Eye (tissue), 1 donor: ENCODE data around the gene PLAGL2.

ENCODE experiments used
- DNase-seq: peaks from one replicate; pipeline ENCODE4 v3.0.0-alpha.2; 2015

PLAGL2 gene

DNA sequence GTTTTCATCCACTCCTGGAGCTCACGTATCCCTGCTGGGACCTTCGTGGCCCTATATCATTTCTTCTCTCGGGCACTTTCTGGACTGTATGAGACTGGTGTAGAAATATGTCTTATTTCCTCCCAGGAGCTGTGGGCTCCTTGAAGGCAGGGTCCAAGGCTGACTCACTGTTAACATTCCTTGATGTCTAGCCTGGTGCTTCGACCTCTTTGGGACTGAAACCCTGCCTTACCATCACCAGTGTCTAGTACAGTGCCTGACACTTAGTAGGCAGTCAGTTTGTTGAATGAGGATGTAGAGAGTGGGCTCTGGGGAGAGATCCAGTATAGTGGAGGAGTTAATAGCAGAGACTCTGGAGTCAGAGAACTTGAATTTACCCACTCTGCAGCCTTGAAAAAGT is 23.7 kb upstream of the PLAGL2 start:
- no peak for DNase-seq

DNA sequence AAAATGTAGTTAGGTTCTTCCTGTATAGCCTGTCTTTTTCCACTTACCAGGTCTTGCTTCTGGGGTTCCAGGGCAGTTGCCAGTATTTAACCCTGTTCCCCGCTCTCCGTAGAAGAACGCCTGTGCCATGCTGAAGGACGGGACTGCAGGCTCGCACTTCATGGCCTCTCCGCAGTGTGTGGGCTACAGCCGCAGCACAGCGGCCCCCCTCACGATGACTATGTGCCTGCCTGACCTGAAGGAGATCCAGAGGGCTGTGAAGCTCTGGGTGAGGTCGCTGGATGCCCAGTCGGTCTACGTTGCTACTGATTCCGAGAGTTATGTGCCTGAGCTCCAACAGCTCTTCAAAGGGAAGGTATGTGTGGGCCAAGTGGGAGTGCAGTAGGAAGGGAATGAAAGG is 23.2 kb upstream of the PLAGL2 start:
- DNase-seq = no peak

DNA sequence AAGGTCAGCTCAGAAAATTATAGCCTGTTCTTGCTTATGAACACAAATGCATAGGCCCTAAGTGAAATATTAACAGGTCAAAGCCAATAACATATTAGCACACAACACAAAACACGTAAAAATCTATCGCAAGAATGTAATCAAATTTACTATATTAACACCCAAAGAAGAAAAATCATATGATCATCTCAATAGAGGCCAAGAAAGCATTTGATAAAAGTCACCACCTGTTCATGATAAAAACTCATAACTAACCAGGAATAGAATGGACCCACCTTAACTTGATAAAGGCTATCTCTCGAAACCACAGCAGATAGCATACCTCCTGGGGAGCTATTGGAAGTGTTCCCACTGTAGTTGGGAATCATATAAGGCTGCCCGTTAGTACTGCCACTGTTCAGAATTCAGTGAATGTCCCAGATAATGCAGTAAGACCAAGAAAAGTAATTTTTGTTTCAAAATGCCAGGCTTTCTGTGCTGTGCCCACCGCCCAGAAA is 21.8 kb upstream of the PLAGL2 start:
- no peak for DNase-seq

DNA sequence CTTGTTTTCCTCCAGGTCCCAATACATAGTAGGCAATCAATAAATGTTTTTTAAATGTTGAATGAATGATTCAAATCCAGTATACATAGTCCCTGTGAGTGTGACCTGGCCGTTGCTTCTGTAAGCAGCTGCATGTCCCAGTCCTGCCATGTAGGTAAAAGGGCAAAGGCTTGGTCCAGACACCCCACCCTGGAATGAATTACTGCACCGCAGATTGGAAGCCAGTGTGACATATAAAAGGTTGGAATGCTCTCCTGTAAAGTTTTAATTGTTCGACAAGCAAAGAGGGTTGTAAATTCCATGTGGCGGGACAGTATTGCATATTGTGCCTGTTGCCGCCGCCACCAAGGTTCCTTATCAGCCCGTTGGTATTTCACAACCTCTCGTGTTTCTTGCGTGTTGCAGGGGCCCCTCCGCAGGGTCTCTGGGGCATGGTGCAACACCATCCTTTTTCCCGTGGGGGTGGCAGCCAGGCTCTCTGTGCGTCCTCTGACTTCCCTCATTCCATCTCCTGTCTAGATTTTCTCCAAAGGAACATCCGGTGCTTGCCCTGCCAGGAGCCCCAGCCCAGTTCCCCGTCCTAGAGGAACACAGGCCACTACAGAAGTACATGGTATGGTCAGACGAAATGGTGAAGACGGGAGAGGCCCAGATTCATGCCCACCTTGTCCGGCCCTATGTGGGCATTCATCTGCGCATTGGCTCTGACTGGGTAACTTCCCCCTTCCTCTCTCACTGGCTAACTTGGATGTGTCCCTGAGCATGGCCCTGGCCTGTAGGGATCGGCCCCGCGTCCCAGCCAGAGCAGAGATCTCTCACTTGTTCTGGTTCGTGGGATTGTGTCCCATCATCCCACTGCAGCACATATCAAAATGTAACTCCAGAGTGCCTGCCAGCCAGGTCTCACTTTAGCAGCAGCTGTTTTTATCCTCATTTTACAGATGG is 20.5 kb upstream of the PLAGL2 start:
- no peak for DNase-seq

DNA sequence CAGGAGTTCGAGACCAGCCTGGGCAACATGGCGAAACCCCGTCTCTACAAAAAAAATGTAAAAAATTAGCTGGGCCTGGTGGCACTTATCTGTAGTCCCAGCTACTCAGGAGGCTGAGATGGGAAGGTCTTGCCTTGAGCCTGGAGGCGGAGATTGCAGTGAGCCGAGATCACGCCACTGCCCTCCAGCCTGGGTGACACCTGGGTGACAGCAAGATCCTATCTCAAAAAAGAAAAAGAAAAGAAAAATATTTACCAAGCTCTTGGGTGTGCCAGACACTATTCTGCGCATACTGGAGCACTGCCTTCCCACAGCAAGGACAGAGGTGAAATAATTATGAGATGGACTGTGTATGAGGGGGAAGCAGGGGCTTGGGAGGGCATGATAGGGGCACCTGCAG is 19.8 kb upstream of the PLAGL2 start:
- DNase-seq = no peak

DNA sequence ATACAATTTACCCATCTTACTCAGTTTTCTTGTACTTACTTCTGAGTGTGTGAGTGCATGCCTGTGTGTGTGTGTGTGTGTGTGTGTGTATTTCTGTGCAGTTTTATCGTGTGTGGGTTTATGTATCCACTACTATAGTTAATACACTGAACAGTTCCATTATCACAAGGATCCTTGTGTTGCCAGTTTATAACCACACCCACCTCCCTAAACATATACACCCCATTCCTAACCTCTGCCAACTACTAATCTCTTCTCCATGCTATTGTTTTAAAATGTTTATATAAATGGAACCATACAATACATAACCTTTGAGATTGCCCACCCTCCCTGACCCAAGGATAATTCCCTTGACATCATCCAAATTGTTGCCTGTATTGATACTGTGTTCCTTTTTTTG is 18.8 kb upstream of the PLAGL2 start:
- DNase-seq = no peak

DNA sequence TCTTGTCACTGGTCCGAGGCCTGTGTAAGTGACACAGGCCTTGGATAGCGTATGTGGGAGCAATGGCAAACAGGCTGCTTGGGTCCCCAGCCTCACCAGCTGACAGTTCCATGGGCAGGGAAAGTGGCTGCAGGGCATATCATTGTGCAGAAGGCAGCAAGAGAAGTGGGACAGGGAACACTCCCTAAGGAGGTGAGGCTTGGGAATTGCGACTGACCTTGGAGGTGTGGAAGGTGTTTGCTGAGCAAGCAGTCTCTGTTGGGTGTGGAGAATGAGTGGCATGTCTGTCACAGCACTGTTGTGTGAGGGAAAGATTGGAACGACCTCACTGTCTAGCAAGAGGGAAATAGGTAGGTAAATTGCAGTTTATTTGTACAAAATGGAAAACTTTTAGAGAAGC is 16.9 kb upstream of the PLAGL2 start:
- no peak for DNase-seq

DNA sequence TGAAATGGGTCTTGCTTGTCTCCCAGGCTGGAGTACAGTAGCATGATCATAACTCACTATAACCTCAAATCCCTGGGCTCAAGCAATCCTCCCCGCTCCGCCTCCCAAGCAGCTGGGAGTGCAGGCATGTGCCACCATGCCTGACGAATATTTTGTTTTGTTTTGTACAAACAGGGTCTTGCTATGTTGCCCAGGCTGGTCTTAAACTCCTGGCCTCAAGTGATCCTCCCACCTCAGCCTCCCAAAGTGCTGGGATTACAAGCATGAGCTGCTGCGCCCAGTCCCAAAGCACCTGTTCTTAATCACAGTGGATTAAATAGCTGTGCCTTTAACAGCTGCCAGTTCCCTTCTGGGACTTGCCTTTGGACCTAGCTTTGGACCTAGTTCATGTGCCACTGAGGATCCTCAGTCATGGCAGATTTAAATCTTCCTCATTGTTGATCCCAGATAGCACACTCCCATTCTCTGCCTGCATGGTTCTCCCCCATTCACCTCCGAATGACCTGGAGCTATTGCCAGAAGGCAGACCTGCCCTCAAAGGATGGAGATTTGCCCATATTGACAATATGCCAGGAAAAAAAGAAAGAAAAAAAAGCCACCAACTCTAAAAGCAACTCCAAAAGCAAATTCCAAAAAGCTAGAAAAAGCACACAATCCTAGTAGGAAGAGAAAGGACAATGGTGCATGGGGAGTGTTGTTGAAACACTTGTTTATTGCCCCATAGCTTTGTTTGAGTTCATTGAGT is 10.8 kb upstream of the PLAGL2 start:
- DNase-seq = no peak

DNA sequence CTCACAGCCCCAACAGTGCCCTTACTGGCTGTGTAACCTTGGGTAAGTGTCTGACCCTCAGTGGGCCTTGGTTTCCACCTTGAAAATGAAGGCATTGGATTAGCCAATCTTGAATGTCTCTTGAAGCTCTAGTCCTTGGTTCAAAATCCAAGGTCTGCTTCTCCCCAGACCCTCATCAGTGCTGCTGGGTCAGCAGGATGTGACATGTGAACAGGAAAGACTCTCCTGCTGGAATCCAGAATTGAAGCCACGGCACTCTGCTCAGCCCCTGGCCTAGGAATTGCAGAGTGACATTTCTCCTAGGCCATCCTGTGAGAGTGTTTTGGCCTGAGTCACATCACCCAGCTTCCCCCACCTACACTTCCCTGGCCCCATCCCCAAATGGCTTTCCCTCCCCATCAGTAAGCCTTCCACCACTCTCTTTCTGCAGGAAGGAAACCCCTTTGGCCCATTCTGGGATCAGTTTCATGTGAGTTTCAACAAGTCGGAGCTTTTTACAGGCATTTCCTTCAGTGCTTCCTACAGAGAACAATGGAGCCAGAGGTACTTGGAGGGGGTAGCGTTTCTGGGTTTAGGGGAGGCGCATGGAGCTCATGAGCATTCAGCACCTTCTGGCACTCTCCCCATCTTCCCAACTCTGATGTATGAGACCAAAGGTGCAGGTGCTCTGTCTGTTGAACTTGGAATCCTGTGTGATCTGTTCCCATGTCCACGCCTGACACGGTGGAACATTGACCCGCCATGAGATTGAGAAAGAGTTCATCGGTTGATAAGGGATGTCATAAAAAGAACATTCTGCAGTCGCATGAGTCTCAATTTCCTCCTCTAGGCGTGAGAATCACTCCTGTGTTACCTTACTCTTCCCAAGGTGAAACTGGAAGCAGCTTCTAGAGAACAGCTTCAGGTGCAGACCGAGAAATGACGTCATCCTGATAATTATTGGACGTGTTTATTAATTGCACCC is 8.9 kb upstream of the PLAGL2 start:
- no peak for DNase-seq

DNA sequence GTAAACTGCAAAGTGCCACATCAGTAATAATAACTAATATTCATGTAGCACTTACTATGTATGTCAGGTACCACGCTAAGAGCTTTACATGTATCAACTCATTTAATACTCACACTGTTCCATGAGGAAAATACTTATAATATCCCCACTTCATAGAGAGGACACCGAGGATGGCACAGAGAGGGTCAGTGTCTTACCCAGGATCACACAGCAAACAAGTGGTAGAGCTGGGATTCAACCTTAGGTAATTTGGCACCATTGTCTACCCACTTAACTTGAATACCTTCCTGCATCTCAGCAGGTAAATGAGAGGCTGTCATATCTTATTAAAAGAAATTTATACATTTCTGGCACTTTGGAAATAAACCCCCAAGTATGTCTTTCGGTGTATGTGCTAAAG is 8.2 kb upstream of the PLAGL2 start:
- no peak for DNase-seq

DNA sequence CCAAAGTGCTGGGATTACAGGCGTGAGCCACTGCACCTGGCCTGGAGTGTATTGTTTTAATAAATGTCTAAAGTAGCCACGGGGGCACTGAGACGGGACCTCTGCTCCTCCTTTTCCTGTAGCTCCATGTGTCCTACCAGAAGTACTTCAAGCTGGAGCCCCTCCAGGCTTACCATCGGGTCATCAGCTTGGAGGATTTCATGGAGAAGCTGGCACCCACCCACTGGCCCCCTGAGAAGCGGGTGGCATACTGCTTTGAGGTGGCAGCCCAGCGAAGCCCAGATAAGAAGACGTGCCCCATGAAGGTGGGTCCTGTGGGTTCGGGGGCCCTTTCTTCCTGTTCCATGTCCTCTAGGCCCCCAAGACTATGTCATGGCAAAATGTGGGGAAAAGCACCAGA is 7.6 kb upstream of the PLAGL2 start:
- DNase-seq = no peak

DNA sequence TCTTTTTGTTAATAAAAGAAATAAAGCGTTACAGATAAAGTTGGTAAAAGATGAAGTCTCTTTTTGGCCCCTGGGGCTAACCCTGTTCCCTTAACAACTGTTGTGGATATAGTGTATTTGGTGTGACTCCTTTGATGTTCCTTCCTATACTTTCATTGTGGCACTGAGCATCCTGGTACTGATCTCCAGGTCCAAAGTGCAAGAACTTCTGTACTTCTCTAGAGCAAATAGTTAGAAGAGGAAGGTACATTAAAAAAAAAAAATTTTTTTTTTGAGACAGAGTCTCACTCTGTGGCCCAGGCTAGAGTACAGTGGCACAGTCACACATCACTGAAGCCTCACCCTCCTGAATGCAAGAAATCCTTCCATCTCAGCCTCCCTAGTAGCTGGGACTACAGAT is 6.3 kb upstream of the PLAGL2 start:
- DNase-seq = no peak

DNA sequence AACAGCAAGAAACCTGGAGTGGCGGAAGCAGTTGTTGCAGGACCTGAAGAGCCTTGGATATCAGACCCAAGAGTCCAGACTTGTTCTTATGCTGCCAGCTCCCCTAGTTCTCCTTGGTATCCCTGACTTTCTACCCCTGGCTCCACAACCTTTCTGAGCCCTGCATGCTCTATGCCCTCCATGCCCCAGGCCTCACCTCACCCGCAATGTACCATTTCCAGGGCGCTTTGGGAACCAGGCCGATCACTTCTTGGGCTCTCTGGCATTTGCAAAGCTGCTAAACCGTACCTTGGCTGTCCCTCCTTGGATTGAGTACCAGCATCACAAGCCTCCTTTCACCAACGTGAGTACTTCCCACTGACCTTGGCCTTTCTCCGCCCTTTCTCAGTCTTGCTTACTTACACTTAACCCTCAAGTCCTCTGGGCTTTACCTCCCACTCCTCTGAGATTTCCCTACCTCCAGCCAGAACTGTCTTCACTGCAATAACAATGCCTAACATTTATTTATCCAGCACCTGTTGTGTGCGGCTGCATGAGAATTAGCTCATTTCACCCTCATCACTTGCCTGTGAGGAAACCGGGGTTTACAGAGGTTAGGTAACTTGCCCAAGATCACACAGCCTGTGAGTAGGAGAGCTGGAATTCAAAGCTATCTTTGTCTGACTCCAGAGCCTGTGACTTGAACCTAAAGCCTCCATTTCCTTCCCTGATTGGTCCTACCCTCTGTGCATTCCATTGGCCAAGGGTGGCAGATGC is 2.5 kb upstream of the PLAGL2 start:
- DNase-seq = no peak

DNA sequence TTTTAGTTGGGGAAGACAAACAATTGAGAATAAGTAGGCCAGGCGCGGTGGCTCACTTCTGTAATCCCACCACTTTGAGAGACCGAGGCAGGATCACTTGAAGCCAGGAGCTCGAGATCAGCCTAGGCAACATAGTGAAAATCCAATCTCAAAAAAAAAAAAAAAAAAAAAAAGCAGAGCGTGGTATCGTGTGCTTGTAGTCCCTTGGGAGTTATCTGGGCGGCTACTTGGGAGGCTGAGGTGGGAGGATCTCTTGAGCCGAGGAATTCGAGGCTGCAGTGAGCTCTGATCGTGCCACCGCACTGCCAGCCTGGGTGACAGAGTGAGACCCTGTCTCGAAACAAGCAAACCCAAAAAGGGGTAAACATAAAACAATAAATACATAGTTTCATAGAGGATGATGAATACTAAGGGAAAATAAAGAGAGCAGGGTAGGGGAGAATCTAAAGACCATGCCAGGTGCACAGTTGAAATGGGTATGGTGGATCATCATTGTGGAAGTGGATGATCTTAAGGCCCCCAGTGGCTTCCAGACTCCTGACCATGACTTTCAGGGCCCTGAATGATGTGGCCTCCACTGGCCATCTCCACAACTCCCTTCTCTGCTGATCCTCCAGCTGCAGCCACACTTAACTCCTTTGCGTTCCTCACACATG is 1.1 kb upstream of the PLAGL2 start:
- DNase-seq = no peak

DNA sequence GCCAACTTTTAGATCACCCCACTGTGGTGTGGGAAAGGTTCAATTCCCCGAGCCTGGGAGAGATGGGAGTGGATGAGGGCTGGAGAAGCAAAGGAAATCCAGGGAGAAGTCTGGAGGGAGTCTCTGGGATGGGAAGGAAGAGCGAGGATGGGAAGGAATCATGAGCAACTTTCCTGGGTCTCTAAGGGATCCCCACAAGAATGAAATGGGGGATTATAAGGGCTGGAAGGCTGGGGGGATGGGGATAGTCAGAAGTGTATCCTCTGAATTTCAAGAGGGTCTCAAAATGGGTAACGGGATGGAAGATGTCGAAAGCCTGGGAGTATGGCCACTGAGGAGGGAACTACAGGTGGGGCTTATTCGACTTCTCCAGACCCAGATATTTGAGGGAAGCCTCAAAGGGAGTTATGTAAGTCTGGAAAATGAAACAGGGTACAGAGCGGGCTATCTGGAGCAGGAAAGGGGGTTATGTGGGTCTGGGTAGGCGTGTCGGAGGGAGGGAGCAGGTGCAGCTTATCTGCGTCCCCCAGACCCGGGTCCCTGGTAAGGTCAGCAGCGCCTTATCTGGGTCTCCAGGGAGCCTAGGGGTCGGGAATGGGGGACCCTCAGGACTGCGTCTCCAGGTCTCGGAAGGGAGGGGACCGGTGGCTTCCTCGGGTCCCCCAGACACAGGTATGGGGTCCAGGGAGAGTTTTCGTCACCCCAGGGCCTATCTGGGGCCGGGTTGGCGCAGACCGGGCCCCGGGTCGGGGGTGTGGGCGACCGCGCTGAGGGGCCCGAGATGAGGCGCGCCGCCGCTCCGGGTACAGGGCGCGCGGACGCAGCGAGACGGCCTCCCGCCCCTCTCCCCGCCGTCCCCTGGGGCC is 550 bp downstream of the PLAGL2 start:
- DNase-seq = peak; percentile 48

DNA sequence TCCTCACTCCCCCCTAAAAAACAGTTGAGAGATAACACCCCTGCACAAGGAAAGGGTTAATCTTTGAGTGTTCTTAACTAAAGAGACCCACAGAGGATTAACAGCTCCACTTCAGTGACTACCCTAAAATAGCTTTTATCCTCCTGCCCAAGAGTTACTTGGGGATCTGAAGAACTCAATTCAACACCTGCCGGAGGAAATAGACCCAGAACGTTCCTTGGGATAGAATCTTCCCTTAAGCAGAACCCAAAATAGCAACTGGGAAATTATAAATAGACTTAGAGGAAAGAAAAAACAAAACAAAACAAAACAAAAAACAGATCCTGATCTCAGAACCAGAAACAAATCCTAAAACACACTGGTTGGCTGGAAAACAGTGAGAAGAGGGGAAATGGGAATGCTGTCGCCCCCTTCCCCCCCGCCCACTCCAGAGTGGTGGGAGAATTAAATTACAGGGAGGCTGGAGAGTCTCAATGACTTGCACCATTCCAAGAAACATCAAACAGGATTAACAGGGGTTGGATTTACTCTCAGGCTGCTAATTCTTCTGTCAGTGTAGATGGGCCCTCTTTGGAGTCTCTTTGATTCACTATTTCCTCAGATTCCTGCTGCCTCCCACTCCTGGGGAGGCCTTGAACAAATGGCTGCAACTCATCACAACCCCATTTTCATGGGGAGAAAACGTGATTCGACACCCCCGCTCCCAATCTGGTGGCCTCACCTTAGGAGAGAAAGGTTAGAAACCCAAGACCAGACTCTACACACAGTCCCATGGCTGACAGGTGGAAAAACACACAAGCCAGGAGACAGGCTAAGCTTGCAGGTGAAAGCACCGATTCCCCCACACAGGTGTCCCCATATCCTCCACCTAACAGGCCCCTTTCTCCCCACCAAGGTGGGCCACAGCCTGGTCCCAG is 1.4 kb downstream of the PLAGL2 start:
- DNase-seq = no peak

DNA sequence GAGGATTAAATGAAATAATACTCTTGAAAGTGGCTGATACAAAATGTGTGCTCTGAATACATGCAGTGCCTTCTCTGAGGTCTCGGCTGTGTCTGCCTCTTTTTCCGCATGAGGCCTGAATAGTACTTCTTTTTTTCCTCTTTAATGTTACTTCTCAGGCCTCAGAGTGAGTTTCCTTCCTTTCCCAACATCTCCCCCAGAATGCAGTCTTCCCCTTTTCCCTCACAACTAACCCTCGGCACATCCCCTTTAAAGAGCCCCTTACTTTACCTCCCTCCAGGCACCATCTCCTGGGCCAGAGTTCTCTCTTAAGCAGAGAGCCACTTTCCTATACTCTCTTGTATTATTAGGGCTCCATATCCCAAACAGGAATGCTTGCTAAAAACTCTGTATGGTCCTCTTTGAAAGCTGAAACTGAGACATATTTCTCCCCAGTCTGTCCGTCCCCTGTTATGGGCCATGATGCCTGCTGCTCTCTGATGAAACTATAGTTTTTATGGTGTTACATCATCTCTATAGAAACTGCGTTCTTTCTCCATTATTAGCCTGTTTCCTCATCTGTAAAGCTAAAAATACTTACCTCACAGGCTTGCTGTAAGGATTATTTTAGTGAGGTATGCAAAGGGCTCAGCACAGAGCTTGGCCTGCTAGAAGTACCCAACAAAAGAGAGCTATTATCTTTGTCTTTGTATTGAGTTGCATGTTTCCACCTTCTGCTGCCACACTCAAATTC is 2.3 kb downstream of the PLAGL2 start:
- no peak for DNase-seq
